HG03342 (cell line): ENCODE measurements around the gene DPY19L3.
"Not testable (repeated sequence)": the region's sequence is repeated elsewhere in the genome, so short reads cannot be mapped to it uniquely, and the experiment has no call there.

Experiments
- ATAC-seq: cut with Tn5 transposase; IDR thresholded peaks from one replicate; pipeline ENCODE4 v1.9.1; 2021; ENCODE audit warnings: mild to moderate bottlenecking, moderate library complexity; ENCODE audit not compliant: unreplicated experiment

DPY19L3 gene

DNA sequence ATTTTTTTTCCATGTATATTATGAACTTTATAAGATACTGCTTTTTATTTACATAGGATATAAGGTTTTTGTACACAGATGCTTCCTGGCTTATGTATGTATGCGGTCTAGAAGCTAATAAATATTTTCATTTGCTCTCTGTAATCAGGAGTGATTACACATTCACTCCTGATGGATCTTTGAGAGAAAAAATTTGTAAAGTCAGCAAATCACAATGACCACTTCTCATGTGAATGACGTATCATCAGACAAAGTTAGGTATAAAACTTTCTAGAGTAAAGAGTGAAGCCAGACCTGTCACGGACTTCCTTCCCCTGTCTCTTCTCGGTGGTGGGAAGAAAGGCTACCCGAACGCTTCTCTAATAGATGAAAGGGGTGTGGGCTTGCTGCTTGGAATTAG is 31.1 kb downstream of the DPY19L3 start:
- no peak for ATAC-seq

DNA sequence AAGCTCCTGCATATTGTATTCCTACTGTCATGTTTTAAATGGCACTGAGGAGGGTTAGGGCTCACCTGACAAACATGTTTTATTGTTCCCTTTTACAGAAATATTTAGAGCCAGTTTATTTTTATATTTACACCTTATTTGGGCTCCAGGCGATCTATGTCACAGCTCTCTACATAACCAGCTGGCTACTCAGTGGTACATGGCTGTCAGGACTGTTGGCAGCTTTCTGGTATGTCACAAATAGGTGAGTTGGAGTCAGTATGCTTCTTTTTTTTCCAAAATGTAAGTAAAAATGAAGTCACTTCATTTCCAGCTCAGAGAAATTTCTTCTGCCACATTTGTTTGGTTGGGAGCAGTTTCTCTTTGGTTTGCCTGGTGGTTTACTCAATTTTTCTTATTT is 31.5 kb downstream of the DPY19L3 start:
- no peak for ATAC-seq

DNA sequence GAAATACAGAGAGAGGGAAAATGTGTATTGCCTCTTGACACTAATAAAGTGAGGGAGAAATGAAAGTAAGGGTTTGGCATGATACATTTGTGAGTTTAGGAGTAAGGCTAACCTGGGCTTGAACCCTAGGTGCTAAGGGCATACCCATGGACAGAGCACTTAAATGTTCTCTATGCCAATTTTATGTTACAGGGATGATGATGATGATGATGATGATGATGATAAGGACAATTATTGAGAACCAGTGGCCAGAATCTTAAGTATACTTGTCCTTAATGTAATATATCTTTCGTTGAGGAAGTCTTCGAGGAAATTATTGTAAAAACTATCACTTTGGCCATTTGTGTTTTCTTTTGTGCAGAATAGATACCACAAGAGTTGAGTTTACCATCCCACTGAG is 33.2 kb downstream of the DPY19L3 start:
- no peak for ATAC-seq

DNA sequence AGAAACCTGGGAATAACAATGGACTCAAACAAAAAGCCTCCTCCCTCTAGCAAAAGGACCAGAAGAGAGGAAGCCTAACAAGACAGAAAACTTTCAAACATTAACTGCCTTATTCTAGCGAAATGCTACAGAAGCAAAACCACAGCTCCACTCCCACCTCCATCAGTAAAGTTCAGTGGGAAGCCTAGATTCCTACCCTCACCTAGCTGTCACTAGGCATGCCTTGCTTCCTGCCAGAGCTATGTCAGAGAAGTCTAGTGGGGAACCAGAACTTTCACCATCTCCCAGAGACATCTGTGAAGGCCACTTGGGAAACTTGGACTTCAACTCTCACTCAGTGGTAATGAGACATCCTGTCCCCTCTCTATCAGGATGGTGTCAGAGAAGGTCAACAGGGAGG is 37.1 kb downstream of the DPY19L3 start:
- ATAC-seq = no peak

DNA sequence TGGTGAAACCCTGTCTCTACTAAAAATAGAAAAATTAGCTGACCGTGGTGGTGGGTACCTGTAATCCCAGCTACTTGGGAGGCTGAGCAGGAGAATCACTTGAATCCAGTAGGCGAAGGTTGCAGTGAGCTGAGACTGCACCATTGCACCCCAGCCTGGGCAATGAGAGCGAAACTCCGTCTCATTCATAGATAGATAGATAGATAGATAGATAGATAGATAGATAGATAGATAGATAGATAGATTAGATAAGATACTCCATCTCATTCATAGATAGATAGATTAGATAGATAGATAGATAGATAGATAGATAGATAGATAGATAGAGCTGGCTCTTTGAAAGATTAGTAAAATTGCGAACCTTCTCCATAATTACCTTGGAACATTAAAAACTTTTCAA is 42.0 kb downstream of the DPY19L3 start:
- ATAC-seq = not testable (repeated sequence)

DNA sequence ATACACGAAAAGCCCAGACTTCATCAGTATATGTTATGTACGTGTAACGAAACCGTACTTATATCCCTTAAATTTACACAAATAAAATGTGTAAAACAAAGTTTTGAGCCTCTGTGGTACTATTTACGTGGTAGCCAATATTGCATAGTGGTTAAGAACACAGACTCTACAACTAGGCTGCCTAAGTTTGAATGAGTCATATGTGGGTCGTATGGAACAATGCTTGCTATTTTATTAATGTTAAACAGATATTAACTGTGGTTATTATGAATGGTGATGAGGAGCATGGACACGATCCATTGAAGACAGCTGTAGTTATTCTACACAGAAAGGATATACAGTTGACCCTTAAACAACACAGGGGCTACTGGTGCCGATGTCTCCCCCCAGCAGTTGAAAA is 42.5 kb downstream of the DPY19L3 start:
- ATAC-seq = no peak

DNA sequence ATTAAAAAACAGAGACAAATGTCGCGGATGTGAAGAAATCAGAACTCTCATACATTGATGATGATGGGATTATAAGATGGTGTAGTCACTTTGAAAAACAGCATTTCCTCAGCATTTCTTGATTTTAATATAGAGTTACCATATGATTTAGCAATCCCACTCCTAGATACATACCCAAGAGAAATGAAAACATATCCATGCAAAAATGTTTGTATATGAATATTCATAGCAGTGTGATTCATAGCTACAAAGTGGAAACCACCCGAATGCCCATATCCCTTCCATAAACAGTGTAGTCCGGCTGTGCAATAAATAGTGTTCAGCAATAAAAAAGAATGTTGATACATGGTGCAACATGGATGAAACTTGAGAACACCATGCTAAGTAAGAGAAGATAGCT is 44.6 kb downstream of the DPY19L3 start:
- no peak for ATAC-seq

DNA sequence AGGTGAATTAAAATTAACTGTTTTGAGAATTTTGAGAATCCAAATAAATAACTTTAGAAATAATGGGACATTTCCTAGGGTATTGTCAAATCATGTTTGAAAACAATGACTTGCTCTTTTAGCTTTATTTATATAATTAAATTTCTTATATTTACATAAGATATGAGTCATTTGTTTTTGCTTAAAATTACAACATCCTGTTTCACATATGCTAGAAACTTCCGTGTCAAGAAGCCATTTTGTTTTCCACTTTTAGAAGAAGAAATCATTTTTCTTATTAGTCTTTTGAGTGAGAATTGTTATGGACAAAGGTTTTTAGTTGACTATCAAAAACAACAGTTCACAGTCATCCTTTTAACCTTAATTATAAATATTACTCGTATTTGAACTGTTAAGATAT is 48.2 kb downstream of the DPY19L3 start:
- no peak for ATAC-seq

DNA sequence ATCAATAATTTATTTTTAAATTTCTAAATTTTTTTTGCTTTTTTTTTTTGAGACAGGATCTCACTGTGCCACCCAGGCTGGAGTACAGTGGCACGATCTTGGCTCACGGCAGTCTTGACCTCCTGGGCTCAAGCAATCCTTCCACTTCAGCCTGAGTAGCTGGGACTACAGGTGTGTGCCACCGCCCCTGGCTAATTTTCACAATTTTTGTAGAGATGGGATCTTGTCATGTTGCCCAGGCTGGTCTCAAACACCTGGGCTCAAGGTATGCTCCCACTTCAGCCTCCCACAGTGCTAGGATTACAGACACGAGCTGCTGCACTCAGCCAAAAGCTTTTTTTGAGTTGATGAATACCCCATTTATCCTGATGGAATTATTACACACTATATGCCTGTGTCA is 50.8 kb downstream of the DPY19L3 start:
- ATAC-seq = no peak

DNA sequence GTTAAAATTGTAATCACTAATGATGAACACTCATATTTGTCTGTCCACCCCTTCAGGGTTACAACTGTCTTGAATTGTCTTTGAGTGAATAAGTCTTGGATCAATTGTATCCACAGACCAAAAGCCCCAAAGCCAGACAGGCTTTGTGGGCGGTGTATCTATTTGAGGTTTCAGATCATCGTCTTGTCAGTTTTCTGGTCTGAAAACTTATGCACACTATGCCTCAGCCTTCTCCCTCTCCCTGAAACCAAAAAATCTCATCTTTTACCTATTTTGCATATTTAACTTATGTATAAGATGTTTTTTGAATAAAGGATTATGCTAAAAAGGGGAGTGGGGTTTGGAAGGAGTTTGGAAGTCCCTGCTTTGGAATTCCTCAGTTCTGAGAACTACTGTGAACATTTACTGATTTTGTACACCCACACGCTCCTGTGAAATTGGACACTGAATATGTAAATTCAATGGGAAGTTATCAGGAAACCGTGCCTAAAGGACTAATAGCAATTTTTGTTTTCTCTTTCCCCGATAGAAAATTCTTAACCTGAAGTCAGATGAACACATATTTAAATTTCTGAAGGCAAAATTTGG is 52.1 kb downstream of the DPY19L3 start:
- ATAC-seq = no peak

DNA sequence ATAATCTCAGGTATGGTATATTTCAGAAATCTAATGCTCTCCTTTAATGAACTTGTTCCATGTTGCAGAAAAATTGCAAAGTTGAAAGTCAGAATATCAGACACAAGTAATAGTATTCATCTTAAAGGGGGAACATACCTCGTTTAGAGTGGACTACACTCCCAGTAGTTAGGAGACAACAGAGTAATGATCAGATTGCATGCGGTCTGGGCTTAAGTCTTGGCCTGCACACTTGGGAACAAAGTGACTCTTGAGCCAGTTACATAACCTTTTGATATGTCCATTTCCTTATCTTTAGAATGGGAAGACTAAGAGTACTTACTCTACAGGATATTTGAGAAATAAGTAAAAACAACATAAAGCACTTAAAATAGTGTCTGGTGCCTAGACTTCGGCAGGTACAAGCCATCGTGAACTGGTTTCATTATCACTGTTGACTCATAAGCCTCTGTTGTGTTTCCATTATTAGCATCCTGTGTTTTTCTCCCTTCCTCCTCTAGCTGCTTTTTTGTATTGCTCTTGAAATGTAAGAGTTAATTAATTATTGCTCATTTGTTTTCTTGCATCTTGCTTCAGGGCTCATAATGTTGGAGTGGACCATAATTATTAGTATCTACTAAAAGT is 53.0 kb downstream of the DPY19L3 start:
- ATAC-seq = peak; percentile 91

DNA sequence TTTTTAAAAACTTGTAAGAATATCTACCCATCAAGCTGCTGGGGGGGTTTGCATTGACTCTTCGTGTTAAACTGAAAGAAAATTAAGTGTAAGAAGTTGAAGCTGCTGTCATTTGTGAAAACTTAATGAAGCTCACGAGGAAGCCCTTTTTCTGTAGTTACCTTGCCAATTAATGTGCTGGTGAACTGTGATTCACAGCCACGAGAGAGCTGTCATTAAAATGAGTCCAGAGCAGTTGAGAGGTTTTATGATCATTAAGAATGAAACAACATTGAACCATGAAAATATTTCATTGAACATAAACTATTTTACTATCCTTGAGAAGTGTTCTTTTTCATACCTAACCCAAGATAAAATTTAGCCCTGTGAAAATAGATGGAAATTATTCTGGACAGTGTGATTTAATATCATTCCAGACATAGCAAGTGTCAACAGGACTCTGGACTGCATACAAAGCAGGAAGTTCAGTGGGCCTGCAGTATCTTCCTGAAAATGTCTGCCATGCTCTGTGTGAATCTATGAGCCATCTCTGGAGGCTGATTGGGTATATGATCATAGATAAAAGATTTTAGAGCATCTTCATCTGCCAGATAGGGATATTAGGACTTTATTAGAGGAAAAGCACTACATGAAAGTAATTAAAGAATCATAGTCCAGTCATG is 53.8 kb downstream of the DPY19L3 start:
- ATAC-seq = no peak

DNA sequence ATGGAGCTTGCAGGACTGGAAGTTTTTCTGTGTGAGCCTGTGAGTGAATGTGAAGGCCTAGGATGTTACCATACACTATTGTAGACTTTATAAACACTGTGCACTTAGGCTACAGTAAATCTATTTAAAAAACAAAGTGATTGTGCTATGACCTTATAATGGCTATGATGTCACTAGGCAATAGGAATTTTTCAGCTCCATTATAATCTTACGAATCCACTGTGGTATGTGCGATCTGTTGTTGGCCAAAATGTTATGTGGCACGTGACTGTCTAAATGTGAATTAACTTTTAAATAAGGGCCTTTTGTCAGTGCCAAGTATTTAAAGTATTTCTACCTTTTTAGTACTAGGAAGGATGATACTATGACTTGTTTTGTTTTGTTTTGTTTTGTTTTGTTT is 54.9 kb downstream of the DPY19L3 start:
- ATAC-seq = no peak

DNA sequence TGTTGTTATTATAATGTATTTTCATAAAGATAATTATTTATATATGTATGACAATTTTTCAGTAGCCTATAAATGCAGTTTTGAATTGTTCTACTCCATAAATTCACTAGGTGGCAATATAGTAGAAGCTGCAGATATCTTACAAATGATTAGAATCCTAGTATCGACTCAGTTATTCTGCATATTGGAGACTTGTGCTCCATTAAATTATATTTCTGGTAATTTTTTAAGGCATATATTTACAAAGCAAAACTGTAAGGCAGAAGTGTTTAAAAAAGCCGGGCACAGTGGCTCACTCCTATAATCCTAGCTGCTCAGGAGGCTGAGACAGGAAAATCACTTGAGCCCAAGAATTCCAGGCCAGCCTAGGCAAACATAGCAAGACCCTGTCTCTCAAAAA is 58.7 kb downstream of the DPY19L3 start:
- no peak for ATAC-seq

DNA sequence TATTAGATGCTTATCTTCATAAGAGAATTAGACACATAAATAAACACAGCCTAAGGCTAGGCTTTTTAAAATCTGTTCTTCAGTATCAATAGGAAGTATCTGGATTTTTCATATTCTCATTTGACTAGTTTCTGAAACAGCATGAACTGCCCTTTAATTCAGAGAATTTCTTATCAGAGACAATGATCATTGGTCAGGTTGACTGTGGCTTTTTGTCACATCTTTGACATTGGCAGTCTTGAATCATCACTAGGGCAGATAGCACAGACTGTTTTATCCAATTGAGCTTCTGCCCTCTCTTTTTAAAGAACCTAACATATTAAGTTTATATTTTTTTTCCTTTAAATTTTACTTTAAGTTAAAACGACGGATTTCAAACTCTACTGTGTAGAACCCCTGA is 59.6 kb downstream of the DPY19L3 start:
- ATAC-seq = no peak

DNA sequence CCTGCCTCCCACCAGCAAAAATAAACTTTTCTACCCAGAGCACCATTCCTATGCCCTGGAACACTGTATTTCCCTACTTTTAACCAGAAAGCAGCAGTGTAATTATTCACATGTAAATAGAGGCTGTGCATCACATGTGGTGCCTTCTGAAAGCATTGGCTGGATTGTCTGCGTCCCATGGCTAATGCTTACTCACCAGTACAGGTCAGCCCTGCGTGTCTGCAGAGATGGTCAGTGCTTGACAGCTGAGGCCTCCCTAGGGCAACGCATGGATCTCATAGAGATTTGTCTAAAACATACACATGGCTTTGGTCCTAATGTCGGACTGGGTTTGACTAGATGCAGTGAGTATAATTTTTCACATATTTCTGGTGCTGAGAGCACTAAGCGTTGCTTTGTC is 64.2 kb downstream of the DPY19L3 start:
- no peak for ATAC-seq

DNA sequence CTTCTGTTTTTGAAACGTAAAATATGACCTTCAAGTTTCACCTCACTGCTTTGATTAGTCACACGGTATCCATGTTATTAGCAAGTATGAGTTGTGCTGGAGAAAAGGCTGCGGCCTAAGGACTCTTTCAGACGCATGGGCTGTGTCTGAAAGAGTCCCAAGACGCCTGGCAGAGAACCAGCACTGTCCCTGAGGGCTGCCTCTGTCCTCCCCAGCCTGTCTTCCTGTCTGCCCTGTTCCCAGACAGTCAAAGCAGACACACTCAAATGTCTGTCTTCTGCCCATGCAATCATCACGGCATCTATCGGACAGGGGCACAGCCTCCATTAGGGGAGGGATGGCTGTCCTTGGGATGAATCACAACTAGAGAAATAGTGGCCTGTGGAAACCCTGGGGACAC is 65.5 kb downstream of the DPY19L3 start:
- ATAC-seq = no peak

DNA sequence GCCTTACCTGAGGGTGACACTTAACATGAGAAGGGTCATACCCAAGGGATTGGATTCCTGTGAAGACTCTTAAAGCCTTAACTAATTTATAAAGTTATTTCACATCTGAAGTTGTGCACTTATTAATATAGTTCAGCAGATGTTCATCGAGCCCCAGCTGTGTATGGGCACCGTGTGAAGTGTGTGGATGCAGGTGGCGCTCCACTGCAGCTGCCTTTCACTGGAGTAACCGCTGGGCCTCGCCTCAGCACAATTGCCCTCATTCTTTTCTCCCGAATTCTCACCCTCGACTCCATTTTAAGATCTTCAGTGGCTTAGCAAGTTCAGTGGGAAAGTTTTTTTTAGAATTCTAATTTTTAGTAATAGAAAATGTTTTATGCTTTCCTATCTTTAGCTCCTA is 66.2 kb downstream of the DPY19L3 start:
- ATAC-seq = no peak

DNA sequence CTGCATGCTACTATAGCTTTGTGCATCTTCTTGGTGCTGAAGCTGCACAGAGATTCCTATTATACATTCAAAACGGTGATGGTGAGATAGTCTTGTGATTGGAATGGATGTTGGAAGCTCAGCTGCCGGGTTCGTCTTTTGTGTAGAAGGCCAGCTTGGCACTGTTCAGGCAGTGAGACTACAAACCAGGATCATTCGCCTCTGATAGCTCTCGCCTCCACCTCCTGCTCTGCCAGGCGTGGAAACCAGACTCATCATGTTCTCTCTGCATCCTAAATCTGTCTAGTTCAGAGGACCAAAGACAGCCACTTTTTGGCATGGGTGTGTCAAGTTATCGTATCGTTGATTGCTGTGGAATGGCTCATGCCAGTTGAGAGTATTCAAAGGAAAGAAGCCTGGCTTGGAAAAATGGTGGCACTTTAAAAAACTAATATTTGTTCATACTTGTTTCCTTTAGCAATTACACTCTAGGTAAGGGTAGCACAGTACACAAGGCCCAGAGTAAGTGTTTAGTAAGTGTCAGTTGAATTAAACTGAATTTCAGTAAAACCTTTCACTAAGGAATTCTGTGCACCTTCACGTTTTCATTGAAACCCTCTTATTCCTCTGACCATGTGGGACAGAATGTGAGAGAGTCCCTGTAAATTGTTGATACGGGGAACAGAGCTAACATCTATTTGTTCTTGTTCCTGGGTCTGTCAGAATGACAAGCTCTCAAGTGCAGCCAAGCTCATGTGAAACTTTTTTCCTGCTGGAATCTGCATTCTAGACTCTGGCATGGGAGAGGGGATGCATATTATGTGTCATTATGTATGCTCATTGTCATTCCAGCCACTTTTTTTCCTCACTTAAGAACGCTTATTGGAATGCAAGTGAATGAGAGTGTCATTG is 69.8 kb downstream of the DPY19L3 start:
- ATAC-seq = no peak

DNA sequence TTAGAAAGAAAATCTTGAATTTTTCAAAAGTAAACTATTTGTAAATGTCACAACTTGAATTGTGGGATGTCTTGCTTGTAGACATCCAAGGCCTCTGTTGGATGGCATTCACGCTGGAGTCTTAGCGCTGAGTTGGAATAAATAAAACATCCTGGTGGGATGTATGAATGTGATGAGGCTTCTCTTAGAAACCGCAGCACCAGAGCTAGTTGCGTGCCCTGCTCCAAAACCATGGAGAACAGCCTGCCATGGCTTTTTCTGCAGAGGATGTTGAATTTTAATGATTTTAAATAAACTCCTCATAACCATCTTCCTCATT is 70.4 kb downstream of the DPY19L3 start:
- no peak for ATAC-seq

DNA sequence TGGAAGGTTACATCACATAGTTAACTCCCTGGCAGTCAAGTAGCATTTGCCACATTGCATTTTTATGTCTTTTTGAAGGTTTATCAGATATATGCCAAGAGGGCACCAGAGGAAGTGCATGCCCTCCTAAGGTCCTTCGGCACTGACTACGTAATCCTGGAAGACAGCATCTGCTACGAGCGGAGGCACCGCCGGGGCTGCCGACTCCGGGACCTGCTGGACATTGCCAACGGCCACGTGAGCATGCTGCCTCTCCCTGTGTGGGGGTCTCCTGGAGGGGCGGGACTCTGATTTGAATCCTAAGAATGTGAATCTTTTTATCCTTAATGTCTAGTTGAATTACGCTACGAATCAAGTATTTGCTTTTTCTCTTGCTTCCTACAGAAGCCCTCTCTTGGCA is 74.8 kb downstream of the DPY19L3 start:
- no peak for ATAC-seq

DNA sequence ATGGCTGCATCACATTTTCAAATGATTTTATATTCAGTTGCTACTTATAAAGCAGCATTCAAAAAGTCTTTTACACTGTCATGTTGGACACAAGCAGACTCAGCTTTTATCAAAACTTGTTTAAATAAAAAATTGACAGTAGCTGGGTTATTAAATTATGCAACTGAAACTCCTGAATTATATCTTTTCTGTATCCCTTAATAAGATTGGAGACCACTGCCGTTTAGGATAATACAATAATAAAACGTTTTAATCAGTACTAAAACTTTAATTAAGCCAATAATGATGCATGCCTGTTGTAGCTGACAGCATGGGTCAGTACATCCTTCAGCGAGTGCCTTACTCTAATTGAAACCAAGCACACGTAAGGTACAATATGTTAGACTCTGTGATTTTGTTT is 78.0 kb downstream of the DPY19L3 start:
- ATAC-seq = no peak
